ENCODE measurements around the gene ZBTB20. TPM values are rescaled to one million over a fixed set of nuclear protein-coding genes. Genes with fewer than 3 reads are reported as not detected.

Gene ZBTB20
- total RNA-seq, 1 donor from 2014 or later: 62.0 TPM

DNA sequence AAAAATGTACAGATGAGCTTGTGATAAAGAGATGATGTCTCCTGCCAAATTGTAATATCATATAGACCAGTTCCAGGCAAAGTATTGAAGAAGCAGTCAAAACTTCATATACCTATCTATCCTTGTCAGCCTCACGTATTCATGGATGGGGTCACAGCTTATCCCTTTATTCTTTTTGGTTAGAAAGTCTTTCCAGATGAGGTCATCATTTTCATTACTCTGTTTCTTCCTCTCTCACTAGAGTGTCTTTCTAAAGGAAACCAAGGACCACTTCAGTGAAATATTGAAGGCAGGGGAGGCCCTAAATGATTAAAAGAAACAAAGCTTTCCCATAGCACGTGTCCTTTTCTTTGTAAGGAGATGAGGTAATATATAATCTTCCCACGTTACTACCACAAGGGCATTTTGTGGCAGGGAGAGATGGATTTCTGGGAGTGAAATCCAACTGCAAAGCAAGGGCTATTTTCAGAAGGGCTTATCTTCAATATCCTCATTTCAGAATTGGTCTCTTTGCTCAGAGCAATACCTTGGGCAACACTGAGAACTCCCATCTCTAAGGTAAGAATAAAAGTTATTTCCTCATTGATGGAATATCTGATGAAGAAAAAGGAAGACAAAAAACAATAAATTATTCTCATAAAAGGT is 593.0 kb downstream of the ZBTB20 start:
- Histone ChIP-seq H3K4me1 (peaks cover 47% of the 10 kb centered on the region), H3K27ac (replicated peaks) (peak overlapping the region; percentile 62), H3K9me3 (replicated peaks) (no peaks in the 10 kb centered on the region), H3K27me3 (ENCODE audit: low read depth) (no peaks in the 10 kb centered on the region), H3K4me3 (no peak overlapping the region), H3K36me3 (no peaks in the 10 kb centered on the region)
- TF ChIP-seq, protein P1, sequence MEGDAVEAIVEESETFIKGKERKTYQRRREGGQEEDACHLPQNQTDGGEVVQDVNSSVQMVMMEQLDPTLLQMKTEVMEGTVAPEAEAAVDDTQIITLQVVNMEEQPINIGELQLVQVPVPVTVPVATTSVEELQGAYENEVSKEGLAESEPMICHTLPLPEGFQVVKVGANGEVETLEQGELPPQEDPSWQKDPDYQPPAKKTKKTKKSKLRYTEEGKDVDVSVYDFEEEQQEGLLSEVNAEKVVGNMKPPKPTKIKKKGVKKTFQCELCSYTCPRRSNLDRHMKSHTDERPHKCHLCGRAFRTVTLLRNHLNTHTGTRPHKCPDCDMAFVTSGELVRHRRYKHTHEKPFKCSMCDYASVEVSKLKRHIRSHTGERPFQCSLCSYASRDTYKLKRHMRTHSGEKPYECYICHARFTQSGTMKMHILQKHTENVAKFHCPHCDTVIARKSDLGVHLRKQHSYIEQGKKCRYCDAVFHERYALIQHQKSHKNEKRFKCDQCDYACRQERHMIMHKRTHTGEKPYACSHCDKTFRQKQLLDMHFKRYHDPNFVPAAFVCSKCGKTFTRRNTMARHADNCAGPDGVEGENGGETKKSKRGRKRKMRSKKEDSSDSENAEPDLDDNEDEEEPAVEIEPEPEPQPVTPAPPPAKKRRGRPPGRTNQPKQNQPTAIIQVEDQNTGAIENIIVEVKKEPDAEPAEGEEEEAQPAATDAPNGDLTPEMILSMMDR (IDR thresholded peaks at IDR 0.05; ENCODE audit: borderline replicate concordance): no peak
- no peak for DNase-seq
- intact Hi-C loops (cut with micrococcal nuclease): no loop called here

DNA sequence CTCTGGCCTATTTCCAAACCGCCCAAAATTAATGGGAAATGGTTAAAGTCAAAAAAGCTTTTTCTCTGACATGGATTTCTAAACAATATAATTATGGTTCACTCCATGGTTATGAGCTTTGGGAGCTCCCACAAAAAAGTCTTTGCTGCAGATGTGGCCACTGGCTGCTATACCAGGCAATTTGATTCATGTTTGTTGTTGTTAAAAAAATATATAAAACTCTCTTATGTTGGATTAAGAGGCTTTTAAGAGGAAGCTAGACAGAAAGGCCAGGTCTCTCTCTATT is 594.6 kb downstream of the ZBTB20 start:
- Histone ChIP-seq H3K27ac (replicated peaks) (no peak overlapping the region), H3K36me3 (no peaks in the 10 kb centered on the region), H3K9me3 (replicated peaks) (no peaks in the 10 kb centered on the region), H3K4me3 (no peak overlapping the region), H3K27me3 (ENCODE audit: low read depth) (no peaks in the 10 kb centered on the region), H3K4me1 (peaks cover 32% of the 10 kb centered on the region)
- intact Hi-C loops (cut with micrococcal nuclease): no loop called here
- TF ChIP-seq, protein P1 (IDR thresholded peaks at IDR 0.05; ENCODE audit: borderline replicate concordance): no peak
- DNase-seq: no peak

DNA sequence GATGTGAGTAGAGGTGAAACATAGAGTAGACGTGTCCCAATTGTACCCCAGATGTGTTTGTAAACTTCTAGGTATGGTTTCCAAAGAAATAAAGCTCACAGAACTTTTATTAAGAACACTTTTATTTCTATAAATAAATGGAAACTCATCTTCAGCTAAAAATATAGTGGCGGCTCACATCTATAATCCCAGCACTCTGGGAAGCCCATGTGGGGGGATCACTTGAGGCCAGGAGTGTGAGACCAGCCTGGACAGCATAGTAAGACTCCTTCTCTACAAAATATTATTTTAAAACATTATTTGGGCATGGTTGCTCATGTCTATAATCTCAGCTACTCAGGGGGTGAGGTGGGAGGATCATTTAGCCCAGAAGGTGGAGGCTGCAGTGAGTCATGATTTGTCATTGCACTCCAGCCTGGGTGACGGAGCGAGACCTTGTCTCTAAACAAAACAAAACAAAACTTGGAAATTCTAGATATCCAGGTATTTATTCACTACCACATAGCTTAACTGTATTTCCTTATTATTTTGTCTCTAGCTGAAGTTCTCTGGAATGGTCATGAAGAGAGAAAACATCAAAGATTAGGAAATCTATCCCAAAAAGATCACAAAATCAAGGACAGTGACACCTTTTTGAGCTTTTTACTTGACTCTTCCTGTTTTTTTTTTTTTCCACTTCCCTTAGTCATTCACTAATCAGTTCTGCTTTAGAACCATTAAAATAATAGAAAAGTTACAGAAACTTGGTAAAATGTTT is 595.1 kb downstream of the ZBTB20 start:
- intact Hi-C loops (cut with micrococcal nuclease): no loop called here
- H3K36me3 ChIP-seq: no peaks in the 10 kb centered on the region
- DNase-seq: no peak
- H3K4me3 ChIP-seq: no peak overlapping the region
- H3K27me3 ChIP-seq (ENCODE audit: low read depth): no peaks in the 10 kb centered on the region
- TF ChIP-seq, protein P1 (IDR thresholded peaks at IDR 0.05; ENCODE audit: borderline replicate concordance): no peak
- H3K4me1 ChIP-seq: peaks cover 27% of the 10 kb centered on the region
- no peak overlapping the region for H3K27ac ChIP-seq (replicated peaks)
- H3K9me3 ChIP-seq (replicated peaks): no peaks in the 10 kb centered on the region

DNA sequence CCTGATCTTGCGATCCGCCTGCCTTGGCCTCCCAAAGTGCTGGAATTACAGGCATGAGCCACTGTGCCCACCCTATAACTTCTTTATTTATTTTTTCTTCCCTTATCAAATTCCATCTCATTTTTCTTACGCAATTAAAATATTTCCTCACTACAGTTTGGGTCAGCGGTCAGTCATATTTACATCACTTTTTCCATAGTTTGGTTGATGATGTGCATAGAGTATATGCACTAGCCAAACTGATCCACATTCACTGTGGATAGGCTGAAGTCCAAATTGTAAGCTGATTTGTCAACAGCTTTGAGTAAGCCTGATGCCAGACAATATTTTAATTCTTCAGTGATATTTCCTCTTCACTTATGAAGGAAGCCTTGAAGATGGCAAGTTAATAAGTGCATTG is 596.9 kb downstream of the ZBTB20 start:
- TF ChIP-seq, protein P1 (IDR thresholded peaks at IDR 0.05; ENCODE audit: borderline replicate concordance): no peak
- no peak overlapping the region for H3K4me3 ChIP-seq

DNA sequence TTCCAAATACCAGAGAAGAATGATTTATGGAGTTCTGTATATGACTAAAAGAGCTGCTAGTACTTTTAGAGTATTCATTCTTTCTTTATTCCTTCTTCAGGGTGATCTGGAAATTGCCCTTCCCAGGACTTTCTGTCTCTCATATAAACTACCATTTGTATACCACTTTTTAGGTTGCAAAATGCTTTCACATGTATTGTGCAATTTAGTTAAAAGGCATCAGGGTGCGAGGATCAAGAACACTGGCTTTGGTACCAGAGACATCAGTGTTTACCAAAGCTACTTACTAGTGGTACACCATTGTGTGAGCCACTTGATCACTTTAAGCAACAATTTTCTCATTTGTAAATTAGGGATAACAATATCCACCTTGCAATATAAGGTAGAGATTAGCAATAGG is 601.9 kb downstream of the ZBTB20 start:
- Histone ChIP-seq H3K36me3 (no peaks in the 10 kb centered on the region), H3K9me3 (replicated peaks) (no peaks in the 10 kb centered on the region), H3K4me3 (no peak overlapping the region), H3K27me3 (ENCODE audit: low read depth) (no peaks in the 10 kb centered on the region), H3K4me1 (peaks cover 24% of the 10 kb centered on the region), H3K27ac (replicated peaks) (no peak overlapping the region)
- intact Hi-C loops (cut with micrococcal nuclease): no loop called here
- no peak for DNase-seq
- TF ChIP-seq, protein P1 (IDR thresholded peaks at IDR 0.05; ENCODE audit: borderline replicate concordance): no peak

More for the DNA sequence above, 596.9 kb downstream of the ZBTB20 start:
- Histone ChIP-seq H3K27ac (replicated peaks) (no peak overlapping the region), H3K27me3 (ENCODE audit: low read depth) (no peaks in the 10 kb centered on the region), H3K4me1 (peaks cover 23% of the 10 kb centered on the region), H3K9me3 (replicated peaks) (no peaks in the 10 kb centered on the region), H3K36me3 (no peaks in the 10 kb centered on the region)
- intact Hi-C loops (cut with micrococcal nuclease): no loop called here
- DNase-seq: no peak
